Kidney (tissue), 14 donors: ENCODE results near the gene UNC5A. TPM values are rescaled to one million over a fixed set of nuclear protein-coding genes. Genes with fewer than 3 reads are reported as not detected.

Experiments used
- DNase-seq, 5 donors: peaks; one replicate each; pipeline ENCODE4 v3.0.0-alpha.2; 2013 to 2020
- FAIRE-seq: peaks from 2 replicates; lab custom pipeline; 2012; peaks lifted over from hg19 to GRCh38; lab: Jason Lieb, UNC
- H3K27ac ChIP-seq, 2 donors: one replicate each; pipeline ENCODE4 v1.7.0; 2013; ENCODE audit warnings: low read depth in 2 of 2, low read length in 2 of 2, inconsistent platforms in 1 of 2
- H3K27me3 ChIP-seq: one replicate; pipeline ENCODE4 v1.7.1; 2013; ENCODE audit warnings: low read length, inconsistent platforms; ENCODE audit not compliant: control insufficient read depth, insufficient read depth
- H3K36me3 ChIP-seq, 3 donors: one replicate each; pipeline versions ENCODE4 v1.7.0 to v1.7.1; 2013; ENCODE audit warnings: low read length in 3 of 3, control low read depth in 1 of 3, inconsistent platforms in 1 of 3; ENCODE audit not compliant: insufficient read depth in 3 of 3, control insufficient read depth in 2 of 3
- H3K4me1 ChIP-seq, 3 donors: one replicate each; pipeline versions ENCODE4 v1.7.0 to v1.7.1; 2013; ENCODE audit warnings: low read length in 3 of 3, inconsistent platforms in 1 of 3, low read depth in 1 of 3; ENCODE audit not compliant: control insufficient read depth in 2 of 3, insufficient read depth in 2 of 3
- H3K4me3 ChIP-seq, 3 donors: one replicate each; pipeline versions ENCODE4 v1.7.0 to v1.8.1; 2013; ENCODE audit warnings: low read length in 3 of 3, control low read depth in 1 of 3, inconsistent platforms in 1 of 3
- H3K9ac ChIP-seq, 3 donors: one replicate each; pipeline versions ENCODE4 v1.7.0 to v1.7.1; 2013; ENCODE audit warnings: low read length in 3 of 3, control low read depth in 1 of 3, inconsistent platforms in 1 of 3
- H3K9me3 ChIP-seq, 3 donors: one replicate each; pipeline versions ENCODE4 v1.7.0 to v1.7.1; 2013; ENCODE audit warnings: low read length in 3 of 3, control low read depth in 1 of 3, inconsistent platforms in 1 of 3; ENCODE audit not compliant: control insufficient read depth in 2 of 3, insufficient read depth in 1 of 3
- intact Hi-C: fragments of 100-400 bp; cut with DNase I; formaldehyde crosslinking; loops from one replicate; pipeline ENCODE4 v1.11.1; 2022
- polyA plus RNA-seq: library from polyadenylated mRNA; stranded (reverse); fragments of 350-450 nt; fragmentation: Illumina TruSeq; extraction: RNeasy Lipid Tissue Mini Kit (QIAGEN cat#74804); gene quantifications from one replicate; pipeline ENCODE4 v1.2.3, GENCODE V29; 2014; ENCODE audit warnings: low read depth, low replicate concordance; ENCODE audit not compliant: insufficient read depth
- total RNA-seq: library from RNA; stranded (reverse); fragmentation: NEBNext Ultra II Directional; extraction: Animal tissue kit (Norgen Biotek cat#: 25700); gene quantifications from one replicate; pipeline ENCODE4 v1.2.1, GENCODE V29; 2021
- TF ChIP-seq, protein P1 (sequence below): IDR thresholded peaks from 3 replicates; pipeline ENCODE4 v1.5.1; 2012; ENCODE audit warnings: mild to moderate bottlenecking, moderate library complexity, borderline replicate concordance; ENCODE audit not compliant: insufficient read depth; ENCODE audit errors: extremely low read depth
- donor health status: control.
- donor health status: control.
- donor health status: control.
- donor health status: control.
- donor health status: control.
- donor health status: DM: yes; HTN: yes; CAD: no.
- donor health status: Normal renal cell carcinoma (clear cell type).

UNC5A gene
- total and polyA plus RNA-seq, 2 donors from 2014 or later, result 1.5 TPM; not detected in 1

DNA sequence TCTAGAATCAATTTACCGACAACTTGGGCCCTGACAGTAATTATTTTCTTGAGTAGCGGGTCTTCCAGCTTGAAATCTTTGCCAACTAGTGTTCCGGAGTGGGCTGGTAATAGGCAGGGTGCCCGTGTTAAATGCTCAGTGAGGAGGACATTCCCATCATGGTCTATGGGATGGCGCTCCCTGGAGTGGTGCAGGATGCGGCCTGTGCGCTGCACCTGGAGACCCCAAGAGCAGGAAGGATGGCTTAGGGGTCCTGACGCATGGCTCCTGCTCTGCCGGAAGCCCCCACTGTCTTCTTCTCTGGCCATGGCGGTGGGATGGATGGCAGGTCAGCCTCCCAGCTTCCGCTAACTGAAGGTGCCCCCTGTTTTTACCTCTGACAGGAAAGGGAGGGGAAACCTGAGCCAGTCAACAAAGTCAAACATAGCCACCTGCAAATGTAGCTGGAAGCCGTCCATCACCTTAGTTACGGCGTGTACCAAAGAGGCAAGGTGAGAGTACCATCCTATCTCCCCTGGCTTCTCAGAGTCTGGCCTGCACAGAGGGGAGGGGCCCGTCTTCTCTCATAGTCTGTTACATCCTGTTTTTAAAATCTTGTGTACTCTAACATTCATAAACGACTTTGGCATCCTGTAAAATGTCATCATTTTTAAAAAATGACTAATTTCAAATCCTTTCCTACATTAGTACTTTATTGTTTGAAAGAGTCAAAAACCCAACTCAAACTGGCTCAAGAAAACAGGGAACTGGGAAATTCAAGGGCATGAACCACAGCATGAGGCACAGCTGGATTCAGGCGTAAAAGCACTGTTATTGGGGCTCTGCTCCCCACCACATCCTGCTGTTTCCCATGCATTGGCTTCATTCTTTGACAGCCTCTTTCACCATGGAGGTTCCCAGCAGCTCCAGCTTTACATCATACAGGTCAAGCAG, 28.5 kb upstream of the UNC5A start:
- FAIRE-seq, result no peak
- no peak overlapping the region for H3K9ac ChIP-seq
- no peak overlapping the region for H3K4me3 ChIP-seq
- H3K9me3 ChIP-seq, result no peaks in the 10 kb centered on the region
- H3K4me1 ChIP-seq, result no peaks in the 10 kb centered on the region
- intact Hi-C loops, result no loop called here
- TF ChIP-seq, protein P1, sequence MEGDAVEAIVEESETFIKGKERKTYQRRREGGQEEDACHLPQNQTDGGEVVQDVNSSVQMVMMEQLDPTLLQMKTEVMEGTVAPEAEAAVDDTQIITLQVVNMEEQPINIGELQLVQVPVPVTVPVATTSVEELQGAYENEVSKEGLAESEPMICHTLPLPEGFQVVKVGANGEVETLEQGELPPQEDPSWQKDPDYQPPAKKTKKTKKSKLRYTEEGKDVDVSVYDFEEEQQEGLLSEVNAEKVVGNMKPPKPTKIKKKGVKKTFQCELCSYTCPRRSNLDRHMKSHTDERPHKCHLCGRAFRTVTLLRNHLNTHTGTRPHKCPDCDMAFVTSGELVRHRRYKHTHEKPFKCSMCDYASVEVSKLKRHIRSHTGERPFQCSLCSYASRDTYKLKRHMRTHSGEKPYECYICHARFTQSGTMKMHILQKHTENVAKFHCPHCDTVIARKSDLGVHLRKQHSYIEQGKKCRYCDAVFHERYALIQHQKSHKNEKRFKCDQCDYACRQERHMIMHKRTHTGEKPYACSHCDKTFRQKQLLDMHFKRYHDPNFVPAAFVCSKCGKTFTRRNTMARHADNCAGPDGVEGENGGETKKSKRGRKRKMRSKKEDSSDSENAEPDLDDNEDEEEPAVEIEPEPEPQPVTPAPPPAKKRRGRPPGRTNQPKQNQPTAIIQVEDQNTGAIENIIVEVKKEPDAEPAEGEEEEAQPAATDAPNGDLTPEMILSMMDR, result no peak
- DNase-seq, result peak in 2 of 5 donors; percentile 7 to 39
- H3K36me3 ChIP-seq, result no peaks in the 10 kb centered on the region
- H3K27ac ChIP-seq, result no peak overlapping the region
- H3K27me3 ChIP-seq, result no peaks in the 10 kb centered on the region

DNA sequence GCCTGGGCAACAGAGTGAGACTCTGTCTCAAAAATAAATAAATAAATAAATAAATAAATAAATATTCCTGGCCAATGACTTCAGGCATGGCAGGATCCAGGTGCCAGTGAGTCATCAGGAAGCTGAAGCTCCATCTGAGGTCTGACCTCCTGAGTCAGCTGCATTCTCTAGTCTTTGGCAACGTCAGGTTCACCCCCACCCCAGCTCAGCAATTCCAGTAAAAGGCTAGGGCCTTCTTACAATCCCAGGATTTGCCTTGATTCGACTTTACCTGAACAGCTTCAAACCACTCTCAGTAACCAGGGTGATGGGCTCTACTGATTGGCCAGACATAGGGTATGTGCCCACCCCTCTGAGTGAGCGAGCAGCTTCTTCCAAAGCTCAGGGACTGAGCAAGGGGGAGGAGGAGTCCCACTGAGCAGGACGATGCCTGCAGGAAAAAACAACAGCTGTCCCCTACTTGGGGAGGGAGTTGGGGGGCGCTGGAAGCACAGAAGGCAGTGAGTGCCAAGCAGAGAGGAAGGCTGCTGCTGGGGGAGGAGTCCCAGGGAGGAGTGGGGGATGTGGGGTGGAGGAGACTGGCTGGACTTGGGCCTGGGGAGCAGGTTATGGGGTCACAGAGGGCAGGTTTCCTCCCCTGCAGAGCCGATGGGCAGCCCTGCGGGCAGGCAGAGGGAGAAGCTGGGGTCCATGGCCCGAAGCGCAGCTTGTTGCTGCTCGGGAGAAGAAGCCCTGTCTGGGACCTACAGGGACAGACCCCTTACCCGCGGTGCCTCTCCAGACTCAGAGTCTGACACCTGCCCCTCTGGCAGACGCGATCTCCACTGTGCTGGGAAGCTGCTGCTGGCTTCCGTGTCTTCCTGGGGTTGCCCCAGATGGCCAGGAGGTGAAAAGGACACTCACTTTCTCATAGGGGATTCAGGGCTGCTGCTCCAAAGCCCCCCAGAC, 25.9 kb upstream of the UNC5A start:
- intact Hi-C loops, result no loop called here
- DNase-seq, result peak in 3 of 5 donors; percentile 14 to 41 (median 14)
- Histone ChIP-seq H3K27ac (no peak overlapping the region), H3K27me3 (no peaks in the 10 kb centered on the region), H3K9me3 (no peaks in the 10 kb centered on the region), H3K4me3 (no peak overlapping the region), H3K9ac (no peak overlapping the region), H3K36me3 (no peaks in the 10 kb centered on the region), H3K4me1 (no peaks in the 10 kb centered on the region)
- TF ChIP-seq, protein P1, result no peak
- FAIRE-seq, result no peak

DNA sequence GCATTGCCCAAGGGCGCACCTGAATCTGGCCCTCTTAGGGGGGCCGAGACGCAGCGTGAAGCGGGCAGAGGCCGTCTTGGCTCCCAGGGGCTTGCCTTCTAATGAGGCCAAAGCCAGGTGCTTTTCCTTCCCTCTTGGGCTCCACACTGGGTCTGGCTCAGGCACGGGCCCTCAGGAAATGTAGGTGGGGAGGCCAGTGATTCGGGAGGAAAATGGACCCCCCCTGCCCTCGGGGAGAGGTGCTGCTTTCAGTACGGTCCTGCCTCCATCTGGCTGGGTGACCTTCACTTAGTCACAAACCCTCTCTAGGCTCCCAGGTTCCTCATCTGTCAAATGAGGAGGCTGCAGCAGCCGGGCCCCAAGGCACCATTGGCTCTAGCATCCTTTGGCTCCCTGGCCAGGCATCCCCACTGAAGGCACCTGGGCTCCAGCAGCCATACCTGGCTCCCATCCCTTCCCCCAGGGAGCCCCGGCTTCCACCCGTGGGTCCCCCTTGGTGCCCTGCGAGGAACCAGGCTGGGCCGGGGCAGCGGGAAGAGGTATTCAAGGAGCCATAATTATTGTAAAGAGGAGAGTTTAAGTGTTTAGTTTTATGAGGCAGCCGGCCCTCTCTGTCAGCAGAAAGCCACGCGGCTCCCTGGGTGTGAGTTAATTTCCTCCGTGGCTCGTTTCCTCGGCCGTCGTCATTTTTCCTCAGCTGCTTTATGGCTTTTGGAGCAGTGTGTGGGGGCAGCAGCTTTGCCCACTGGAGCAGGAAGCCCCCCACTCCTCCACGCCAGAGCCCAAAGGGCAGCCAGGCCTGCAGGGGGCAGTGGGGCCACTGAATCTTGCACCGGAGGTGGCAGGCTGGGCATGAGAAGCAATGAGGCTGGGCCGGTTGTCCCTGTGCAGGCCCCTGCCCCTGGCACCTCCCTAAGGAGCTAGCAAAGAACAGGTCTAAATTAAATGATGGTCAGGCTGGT, 24.9 kb upstream of the UNC5A start:
- Histone ChIP-seq H3K9me3 (no peaks in the 10 kb centered on the region), H3K4me1 (no peaks in the 10 kb centered on the region), H3K27ac (no peak overlapping the region), H3K27me3 (no peaks in the 10 kb centered on the region), H3K4me3 (no peak overlapping the region), H3K9ac (no peak overlapping the region), H3K36me3 (no peaks in the 10 kb centered on the region)
- DNase-seq (peak in 2 of 5 donors; percentile 9 to 59), FAIRE-seq (no peak)
- intact Hi-C loops, result no loop called here
- TF ChIP-seq, protein P1, result no peak
